22Rv1 (cell line): ENCODE results near the gene RB1.

Experiments used
- H3K27ac ChIP-seq: fragments of 450-650 bp; 2 replicates; pipeline ENCODE4 v1.5.1; 2017
- CTCF ChIP-seq: fragments of 450-650 bp; IDR thresholded peaks from 2 replicates; pipeline ENCODE4 v1.5.1; 2017; ENCODE audit warnings: mild to moderate bottlenecking
- ZFX ChIP-seq: fragments of 450-650 bp; IDR thresholded peaks from 2 replicates; pipeline ENCODE4 v1.6.1; 2017; ENCODE audit warnings: antibody characterized with exemption, borderline replicate concordance

The RB1 gene

DNA sequence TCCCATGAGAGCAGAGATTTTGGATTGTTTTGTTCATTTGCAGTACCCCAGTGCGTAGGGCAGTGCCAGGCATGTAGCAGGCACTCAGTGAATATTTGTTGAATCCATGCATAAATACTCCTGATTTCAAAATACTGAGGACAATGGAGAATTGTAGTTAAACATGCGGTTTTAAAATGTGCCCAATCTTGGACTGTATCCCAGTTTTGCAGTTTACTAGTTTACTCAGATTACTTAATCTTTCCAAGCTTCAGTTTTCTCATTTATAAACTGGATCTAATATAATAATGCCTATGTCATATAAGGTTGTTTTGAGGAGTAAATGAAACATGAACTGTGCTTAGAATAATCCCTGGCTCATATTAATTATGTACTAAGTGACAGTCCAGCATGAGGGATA is 190.3 kb downstream of the RB1 start:
- H3K27ac ChIP-seq: peak overlapping the region; percentile 47

DNA sequence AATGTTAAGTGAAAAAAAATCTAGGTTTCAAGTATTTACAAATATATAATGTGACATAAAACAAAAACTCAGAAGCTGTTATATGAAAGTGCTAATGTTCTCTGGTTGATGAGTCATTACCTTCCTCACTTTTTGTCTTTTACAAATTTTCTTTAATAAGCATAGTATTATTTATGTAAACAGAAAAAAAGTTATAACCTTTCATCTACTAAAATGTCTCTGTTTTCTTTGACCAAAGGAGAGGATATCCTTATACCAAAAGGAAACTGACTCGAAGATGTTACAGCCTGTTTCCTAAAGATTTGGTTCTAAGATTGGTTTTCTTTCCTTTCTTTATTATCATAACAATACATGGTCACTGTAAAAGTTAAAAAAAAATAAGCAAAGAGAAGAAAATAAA is 191.3 kb downstream of the RB1 start:
- TF ChIP-seq ZFX (no peak), CTCF (no peak)
- no peak overlapping the region for H3K27ac ChIP-seq

More for the DNA sequence above, 190.3 kb downstream of the RB1 start:
- TF ChIP-seq ZFX (no peak), CTCF (no peak)

GRCh38 chr13:48496271-48497161 is 193.0 kb downstream of the RB1 start:
- TF ChIP-seq CTCF (no peak), ZFX (no peak)
- no peak overlapping the region for H3K27ac ChIP-seq

- TF ChIP-seq CTCF: no peak
- TF ChIP-seq ZFX: no peak
- H3K27ac ChIP-seq: no peak overlapping the region
Observed at GRCh38 chr13:48497669-48498068, 194.1 kb downstream of the RB1 start.

DNA sequence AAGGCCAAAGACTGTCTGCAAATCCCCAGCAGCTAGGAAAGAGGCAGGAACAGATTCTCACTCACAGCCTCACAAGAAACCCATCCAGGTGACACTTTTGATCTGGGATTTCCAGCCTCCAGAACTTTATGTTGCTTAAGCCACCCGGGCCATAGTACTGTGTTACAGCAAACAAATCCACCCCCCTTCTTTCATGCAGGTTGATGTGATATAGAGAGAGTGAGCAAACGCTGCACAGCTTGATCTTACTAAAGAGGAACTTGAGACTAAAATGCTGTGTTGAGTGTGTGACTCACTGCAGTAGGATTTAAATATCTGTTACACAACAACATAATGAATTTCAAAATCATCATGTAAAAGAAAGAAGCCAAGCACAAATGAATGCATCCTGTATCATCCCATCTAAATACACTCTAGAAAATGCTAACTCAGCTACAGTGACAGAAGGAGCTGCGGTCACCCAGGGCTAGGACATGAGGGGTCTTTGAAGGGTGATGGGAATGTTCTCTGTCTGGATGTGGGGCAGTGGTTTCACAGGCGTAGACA is 197.2 kb downstream of the RB1 start:
- no peak overlapping the region for H3K27ac ChIP-seq
- TF ChIP-seq ZFX (no peak), CTCF (no peak)

GRCh38 chr13:48501705-48502104 is 198.2 kb downstream of the RB1 start:
- TF ChIP-seq ZFX (no peak), CTCF (no peak)
- no peak overlapping the region for H3K27ac ChIP-seq

DNA sequence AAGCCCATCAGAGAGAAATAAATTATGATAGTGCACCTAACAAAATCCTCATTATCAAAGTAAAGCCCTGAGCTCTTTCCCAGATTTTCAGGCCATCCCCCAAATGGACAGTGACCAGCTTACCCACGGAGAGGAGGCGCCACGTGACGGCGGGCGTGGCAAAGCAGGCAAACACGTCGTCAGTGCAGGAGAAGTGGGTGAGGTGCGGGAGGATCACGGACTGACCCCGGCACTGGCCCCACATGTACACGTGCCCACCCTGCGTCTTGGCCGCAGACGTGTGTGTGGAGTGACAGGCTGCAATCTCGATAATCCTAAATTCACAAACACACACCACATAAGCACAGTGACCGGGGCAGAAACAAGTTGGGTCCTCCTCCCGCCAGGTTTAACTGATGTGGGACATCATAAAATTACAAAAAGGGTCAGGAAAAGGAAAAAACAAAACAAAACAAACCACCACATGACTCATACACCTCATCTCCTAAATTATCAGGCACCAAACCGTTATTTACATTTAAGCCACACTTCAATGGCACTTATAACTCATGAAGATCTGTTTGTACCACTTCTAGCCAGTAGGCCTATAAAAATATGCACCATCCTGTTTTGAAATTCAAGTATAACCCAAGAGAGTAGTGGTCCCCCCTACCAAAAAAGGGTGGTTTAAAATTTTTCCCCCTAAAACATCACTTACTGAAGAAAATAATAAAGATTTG is 199.2 kb downstream of the RB1 start:
- TF ChIP-seq ZFX (no peak), CTCF (no peak)
- H3K27ac ChIP-seq: no peak overlapping the region
